Ramos (cell line): ENCODE measurements around the gene LMNB1.

Experiments used
- in situ Hi-C: fragments of 300-500 bp; cut with MboI; formaldehyde crosslinking; loops from one replicate; pipeline ENCODE4 v1.14.3; 2022; ENCODE audit warnings: low sequenced_read_pairs; ENCODE audit not compliant: unreplicated experiment

LMNB1 gene

GRCh38 chr5:126881821-126882600 lies 105.1 kb downstream of the LMNB1 start:
- in situ Hi-C loops, result no loop called here

GRCh38 chr5:126883564-126884245 lies 106.8 kb downstream of the LMNB1 start:
- in situ Hi-C loops, result no loop called here

GRCh38 chr5:126884269-126884819 lies 107.4 kb downstream of the LMNB1 start:
- in situ Hi-C loops, result no loop called here
